ENCODE data around the gene MRPL55.

MRPL55 gene

DNA sequence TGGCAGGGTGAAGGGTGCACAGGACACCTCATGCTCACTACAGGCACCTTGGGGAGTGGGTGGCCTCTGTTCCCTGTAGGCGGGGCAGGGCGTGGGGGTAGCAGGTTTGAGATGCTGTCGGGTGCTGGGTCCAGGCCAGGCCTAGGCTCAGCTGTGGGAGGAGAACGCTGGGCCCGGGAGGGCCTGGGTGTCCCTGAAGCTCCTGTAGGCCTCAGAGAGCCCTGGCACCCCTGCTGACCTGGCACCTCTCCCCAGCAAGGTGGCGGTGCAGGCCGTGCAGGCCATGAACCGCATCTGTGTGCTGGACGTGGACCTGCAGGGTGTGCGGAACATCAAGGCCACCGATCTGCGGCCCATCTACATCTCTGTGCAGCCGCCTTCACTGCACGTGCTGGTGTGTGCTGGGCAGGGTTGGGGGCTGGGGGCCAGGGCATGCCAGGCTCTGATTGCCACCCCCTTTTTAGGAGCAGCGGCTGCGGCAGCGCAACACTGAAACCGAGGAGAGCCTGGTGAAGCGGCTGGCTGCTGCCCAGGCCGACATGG is 38.1 kb upstream of the MRPL55 start:
- no peak for FAIRE-seq

DNA sequence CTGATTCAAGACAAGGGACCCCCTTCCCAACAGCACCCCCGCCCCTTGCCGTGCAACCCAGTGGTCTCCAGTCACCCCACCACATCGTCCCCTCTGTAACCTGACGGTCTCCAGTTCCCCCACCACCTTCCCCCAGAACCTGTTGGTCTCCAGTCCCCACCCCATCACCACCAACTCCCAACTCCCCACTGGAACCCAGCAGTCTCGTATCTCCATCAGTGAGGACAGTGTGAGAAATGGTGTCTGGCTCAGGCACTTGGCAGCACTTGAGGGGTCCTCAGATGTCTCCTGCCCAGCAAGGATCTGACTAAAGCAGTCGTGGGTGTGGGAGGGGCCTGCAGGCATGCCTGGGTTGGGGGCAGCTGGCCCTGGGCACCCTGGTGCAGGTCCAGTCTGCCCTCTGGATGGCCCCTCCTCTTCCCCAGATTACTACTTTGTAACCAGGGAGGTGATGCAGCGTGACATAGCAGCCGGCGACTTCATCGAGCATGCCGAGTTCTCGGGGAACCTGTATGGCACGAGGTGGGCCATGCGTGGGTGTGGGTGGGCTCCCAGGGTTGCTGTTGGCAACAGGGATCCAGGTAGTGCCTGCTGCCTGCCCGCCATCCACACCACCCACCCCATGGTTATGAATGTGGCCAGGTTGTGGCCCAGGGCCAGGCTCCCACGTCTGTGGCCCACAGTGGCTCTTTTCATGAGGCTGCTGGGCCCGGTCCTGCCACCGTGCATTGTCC is 37.5 kb upstream of the MRPL55 start:
- no peak for FAIRE-seq

GRCh38 chr1:228145463-228146416 is 36.6 kb upstream of the MRPL55 start:
- FAIRE-seq = no peak

DNA sequence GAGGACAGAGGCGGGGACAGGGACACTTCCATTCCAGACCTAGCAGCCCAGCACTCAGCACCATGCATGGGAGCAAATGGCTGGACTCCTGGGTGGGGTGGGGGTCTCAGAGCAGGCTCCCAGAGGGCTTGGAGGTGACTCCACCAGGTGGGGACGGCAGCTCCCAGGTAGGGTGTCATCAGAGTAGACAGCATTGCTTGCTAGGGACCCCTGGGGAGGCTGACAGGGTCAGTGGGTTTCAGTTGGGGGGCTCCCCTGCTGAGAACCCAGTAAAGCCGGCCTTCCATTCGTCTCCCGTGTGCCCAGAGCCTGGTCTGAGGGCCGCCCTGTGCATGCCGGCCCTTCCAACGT is 35.9 kb upstream of the MRPL55 start:
- no peak for FAIRE-seq

- FAIRE-seq = no peak
Measured at GRCh38 chr1:228144193-228144992, 35.3 kb upstream of the MRPL55 start.

DNA sequence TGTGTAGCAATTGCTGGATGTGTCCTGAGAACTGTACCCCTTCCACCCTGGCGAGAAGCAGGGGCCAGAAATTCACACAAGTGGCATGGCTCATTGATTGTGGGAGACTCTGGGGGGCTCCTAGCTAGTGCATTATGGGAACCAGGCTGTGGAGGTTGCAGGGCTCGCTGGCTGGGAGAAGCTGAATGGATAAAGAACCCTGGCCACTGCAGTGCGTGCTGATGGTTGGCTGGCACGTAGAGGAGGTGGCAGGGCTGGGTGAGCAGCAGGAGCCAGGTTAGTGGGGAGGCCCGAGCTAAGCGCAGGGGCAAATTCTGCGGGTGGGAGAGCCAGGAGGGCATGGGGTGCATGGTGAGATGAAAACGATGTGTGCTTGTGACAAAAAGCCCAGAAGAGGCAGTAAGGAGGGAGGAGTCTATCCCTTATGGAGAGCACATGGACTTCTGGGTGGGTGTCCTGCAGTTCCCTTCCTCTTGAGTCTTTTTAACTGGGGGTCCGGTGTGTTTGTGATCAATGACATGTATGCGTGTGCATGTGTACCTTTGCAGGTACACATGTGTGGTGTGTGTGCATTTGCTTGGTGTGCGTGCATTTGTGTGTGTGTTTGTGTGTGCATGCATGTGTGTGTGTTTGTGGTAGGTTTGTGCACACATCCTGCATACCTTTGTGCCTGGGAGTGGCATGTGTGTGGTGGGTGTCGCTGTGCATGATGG is 34.5 kb upstream of the MRPL55 start:
- no peak for FAIRE-seq

- FAIRE-seq = no peak
Measured at GRCh38 chr1:228142701-228143136, 33.6 kb upstream of the MRPL55 start.

- no peak for FAIRE-seq
Measured at GRCh38 chr1:228142155-228142691, 33.1 kb upstream of the MRPL55 start.

DNA sequence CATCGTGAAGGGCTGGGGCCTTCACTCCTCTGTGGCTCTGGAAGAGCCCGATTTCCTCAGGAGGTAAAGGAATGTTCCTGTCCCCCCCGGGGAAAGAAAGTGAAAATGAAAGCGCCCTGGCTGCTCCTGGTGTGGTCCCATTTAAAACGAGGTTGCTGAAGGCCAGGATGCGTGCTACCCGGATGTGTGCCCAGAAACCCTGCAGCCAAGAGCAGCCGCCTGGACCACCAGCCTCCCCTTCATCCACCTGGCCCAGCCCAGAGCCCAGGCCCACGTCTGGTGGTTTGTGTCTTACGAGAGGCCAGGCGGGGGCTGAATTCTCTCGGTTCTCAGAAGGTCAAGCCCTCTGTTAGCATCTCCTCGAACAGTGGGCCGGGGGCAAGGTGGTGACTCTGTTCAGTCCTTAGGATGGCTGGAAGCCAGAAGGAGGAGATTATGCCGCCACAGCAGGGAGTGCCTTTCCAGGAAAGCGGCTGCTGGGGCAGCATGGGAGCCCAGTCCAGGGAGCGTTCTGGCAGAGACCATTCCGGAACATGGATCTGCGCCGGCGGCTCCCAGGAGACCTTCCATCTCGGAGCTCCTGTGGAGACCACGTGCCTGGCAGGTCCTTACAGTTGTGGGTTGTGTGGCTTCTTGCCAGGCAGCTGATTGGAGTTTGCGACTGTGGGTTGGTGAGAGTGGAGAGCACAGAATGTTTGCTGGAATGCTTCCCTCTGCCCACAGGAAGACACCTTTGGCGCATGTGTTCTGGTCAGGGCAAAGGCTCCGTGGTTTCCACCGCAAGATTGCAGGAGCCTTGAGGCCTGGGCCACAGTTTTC is 32.3 kb upstream of the MRPL55 start:
- no peak for FAIRE-seq

DNA sequence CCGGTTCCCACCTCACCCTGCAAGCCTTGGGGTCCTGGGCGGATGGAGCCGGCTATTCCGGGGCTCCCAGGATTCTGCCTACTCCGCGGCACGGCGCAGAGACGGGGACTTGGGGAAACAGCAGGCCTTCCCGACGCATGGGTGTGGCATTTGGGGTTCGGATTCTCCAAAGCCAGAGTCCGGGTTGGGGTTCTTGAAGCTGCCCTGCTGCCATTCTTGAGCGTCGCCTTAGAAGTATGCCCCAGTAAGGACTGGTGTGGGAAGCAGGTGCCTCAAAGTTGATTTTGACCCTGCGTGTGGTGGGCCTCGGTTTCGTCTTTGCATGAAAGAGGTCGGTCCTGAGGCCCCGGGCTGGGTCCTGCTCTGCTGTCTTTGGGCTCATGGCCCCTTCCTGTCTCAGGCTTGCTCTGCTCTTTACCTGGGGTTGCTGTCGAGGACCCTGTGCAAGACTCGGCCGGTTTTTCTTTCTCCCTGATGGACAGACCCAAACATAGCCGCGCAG is 31.7 kb upstream of the MRPL55 start:
- no peak for FAIRE-seq

- peak; percentile 98 for FAIRE-seq
Measured at GRCh38 chr1:228139931-228140723, 31.0 kb upstream of the MRPL55 start, which contains the start of gene GUK1. GUK1 (plus strand) TSS chr1:228140279; CDS start chr1:228140303, 24 bp downstream.

DNA sequence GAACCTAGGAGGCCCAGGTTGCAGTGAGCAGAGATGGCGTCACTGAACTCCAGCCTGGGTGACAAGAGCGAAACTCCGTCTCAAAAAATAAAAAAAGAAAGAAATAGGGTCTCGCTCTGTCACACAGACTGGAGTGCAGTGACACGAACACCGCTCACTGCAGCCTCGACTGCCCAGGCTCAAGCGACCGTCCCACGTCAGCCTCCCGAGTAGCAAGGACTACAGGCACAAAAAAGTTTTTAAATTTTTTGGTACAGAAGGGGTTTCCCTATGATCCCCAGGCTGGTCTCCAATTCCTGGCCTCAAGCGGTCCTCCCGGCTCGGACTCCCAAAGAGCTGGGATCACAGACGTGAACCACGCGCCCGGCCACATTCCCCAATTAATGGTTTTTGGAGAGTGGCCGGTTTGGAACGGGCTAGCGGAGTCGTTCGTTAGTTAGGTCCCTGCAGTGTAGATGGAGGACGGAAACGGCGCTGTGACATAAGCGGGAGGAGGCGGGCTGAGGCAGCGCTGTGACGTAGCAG is 30.4 kb upstream of the MRPL55 start:
- no peak for FAIRE-seq

DNA sequence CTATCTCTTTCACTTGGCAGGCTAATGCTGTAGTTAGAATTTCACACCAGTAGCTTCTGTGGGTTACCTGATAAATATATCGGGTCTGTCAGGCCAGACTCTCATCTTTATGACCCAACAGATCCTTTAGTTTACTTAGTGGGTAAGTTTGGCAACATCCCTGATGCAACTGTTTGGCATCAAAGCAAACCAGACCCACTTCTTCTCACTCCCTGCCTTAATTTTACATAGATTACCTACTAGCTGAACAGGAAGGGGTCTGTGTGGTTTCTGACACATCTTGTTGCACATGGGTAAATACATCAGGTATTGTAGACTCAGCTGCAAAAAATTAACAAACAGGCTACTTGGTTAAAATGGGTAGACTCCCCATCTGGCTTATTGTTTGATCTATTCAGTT is 27.8 kb upstream of the MRPL55 start:
- FAIRE-seq = no peak

DNA sequence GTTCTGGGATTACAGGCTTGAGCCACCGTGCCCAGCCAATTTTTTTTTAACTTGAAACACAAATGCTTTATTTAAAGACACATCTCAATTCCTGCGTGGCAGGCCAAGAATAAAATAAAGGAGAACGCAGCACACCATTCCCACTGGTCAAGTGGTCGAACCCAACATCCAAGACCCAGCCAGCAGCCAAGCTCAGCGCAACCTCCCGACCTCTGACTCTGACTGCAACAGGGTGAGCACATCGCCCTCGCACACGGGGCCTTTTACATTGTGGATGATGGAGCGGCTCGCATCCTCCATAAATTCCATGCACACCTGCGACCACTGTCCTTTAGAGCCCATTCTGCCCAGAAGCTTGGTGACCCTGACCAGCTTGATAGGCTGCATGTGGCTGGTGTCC is 25.5 kb upstream of the MRPL55 start:
- FAIRE-seq = no peak

GRCh38 chr1:228131766-228132165 is 22.7 kb upstream of the MRPL55 start:
- no peak for FAIRE-seq

DNA sequence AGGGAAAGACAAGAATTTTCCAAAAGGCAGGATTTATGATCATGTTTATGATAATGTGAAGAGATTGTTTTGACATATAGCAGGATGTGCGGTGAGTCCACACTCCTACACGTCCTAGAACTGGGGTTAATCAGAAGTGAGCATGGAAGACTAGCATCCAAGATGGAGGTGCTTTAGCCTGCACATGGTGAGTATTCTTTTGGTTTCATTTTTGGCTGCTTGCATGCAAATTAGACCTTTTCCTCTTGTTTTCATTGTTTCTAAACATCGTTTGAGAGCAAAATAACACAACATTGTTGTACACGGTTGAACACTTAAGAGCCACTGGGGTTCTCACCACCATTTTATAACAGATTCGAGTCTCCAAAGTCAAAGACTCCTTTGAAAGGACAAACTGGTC is 16.1 kb upstream of the MRPL55 start:
- no peak for FAIRE-seq

DNA sequence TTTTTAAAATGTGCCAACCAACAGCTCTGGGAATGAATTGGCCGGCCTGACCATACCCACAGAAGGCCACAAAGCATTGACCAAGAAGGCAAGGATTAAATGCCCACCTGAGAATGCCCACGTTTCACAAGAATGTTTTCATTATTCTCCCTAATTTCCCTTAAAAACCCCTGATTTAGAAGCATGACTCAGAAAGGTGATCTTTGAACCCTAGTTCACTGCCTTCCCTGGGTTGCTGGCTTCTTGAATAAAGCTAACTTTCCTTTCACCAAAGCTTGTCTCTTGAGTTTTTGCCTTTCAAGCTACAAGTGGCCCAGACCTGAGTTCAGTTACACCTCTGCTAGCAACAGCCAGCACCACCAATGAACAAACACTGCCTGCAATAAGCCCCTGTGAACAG is 14.4 kb upstream of the MRPL55 start:
- no peak for FAIRE-seq

GRCh38 chr1:228122921-228123441 is 13.9 kb upstream of the MRPL55 start:
- no peak for FAIRE-seq

DNA sequence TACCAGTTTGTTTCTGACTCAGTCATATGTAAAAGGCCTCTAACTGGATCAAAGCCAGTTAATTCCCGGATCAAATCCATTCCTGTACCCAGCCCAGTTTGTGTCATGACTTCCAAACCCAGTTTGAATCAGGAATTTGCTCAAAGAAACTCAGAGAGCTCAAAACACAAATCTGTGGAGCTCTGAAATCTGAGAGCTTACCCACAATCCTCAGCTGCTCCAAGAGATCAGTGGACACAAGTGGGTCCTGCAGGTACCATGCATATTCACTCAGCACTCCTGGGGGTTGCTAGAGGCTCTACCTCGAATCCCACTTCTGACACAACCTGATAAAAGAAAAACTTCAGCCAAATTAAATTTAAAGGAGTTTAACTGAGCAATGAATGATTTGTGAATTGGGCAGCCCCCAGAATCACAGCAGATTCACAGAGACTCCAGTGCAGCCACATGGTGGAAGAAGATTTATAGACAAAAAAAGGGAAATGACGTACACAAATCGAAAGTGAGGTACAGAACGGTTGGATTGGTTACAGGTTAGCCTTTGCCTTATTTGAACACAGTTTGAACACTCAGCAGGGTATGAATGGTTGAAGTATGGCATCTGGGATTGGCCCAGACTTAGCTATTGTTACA is 11.9 kb upstream of the MRPL55 start:
- FAIRE-seq = no peak

Measured in G401.6 (cell line).